IPS-11a (cell line): ENCODE results near the gene HS3ST1.

Experiments
- H3K4me3 ChIP-seq: one replicate; pipeline ENCODE4 v1.5.1; 2013; ENCODE audit warnings: low read depth, low read length, control low read depth

The HS3ST1 gene

GRCh38 chr4:11435557-11435956 is 6.9 kb upstream of the HS3ST1 start:
- H3K4me3 ChIP-seq: no peak overlapping the region

- H3K4me3 ChIP-seq: no peak overlapping the region
These were observed 2.4 kb upstream of the HS3ST1 start for GRCh38 chr4:11431111-11431510.

GRCh38 chr4:11430536-11430935 is 1.8 kb upstream of the HS3ST1 start:
- H3K4me3 ChIP-seq: no peak overlapping the region

- H3K4me3 ChIP-seq: peak overlapping the region; percentile 72
These were observed 978 bp upstream of the HS3ST1 start for GRCh38 chr4:11429699-11430045.

GRCh38 chr4:11428899-11429698 is 405 bp upstream of the HS3ST1 start:
- peak overlapping the region; percentile 72 for H3K4me3 ChIP-seq

GRCh38 chr4:11427121-11427996 is 1.3 kb downstream of the HS3ST1 start:
- peak overlapping the region; percentile 28 for H3K4me3 ChIP-seq

- peak overlapping the region; percentile 28 for H3K4me3 ChIP-seq
These were observed 2.0 kb downstream of the HS3ST1 start for GRCh38 chr4:11426731-11427120.

- H3K4me3 ChIP-seq: no peak overlapping the region
These were observed 2.7 kb downstream of the HS3ST1 start for GRCh38 chr4:11426003-11426402.

GRCh38 chr4:11424856-11425255 is 3.8 kb downstream of the HS3ST1 start:
- no peak overlapping the region for H3K4me3 ChIP-seq

- no peak overlapping the region for H3K4me3 ChIP-seq
These were observed 4.7 kb downstream of the HS3ST1 start for GRCh38 chr4:11424000-11424399.

- no peak overlapping the region for H3K4me3 ChIP-seq
These were observed 5.2 kb downstream of the HS3ST1 start for GRCh38 chr4:11423465-11423864.

- no peak overlapping the region for H3K4me3 ChIP-seq
These were observed 7.6 kb downstream of the HS3ST1 start for GRCh38 chr4:11421116-11421515.

- H3K4me3 ChIP-seq: no peak overlapping the region
These were observed 8.4 kb downstream of the HS3ST1 start for GRCh38 chr4:11420327-11420726.

GRCh38 chr4:11418610-11419009 is 10.1 kb downstream of the HS3ST1 start:
- no peak overlapping the region for H3K4me3 ChIP-seq

GRCh38 chr4:11416767-11417113 is 12.0 kb downstream of the HS3ST1 start:
- H3K4me3 ChIP-seq: no peak overlapping the region

GRCh38 chr4:11416071-11416766 is 12.5 kb downstream of the HS3ST1 start:
- no peak overlapping the region for H3K4me3 ChIP-seq

GRCh38 chr4:11415409-11416070 is 13.2 kb downstream of the HS3ST1 start:
- H3K4me3 ChIP-seq: no peak overlapping the region

- H3K4me3 ChIP-seq: no peak overlapping the region
These were observed 16.5 kb downstream of the HS3ST1 start for GRCh38 chr4:11412211-11412610.

- H3K4me3 ChIP-seq: no peak overlapping the region
These were observed 19.1 kb downstream of the HS3ST1 start for GRCh38 chr4:11409632-11410031.

- no peak overlapping the region for H3K4me3 ChIP-seq
These were observed 20.3 kb downstream of the HS3ST1 start for GRCh38 chr4:11408233-11408967.
